Spleen (tissue), 7 donors: Measurements from ENCODE around the gene GRIP1.

Source experiments
- CTCF ChIP-seq, 11 experiments: fragments of 200-600 bp in 7 of 11; fragments of 450-650 bp in 4 of 11; sonication (generic) in 4 of 11; IDR thresholded peaks in 8 of 11; conservative IDR thresholded peaks in 3 of 11; 1 replicate in 7 of 11; 2 replicates in 4 of 11; pipeline versions ENCODE4 v1.4.0 to v1.8.0; 2016 to 2021; ENCODE audit warnings: antibody characterized with exemption in 11 of 11, inconsistent platforms in 4 of 11, mild to moderate bottlenecking in 1 of 11
- POLR2A ChIP-seq, 3 donors: fragments of 450-650 bp; IDR thresholded peaks; one replicate each; pipeline ENCODE4 v1.5.1; 2017; ENCODE audit warnings: antibody characterized with exemption in 3 of 3, mild to moderate bottlenecking in 1 of 3
- POLR2AphosphoS5 ChIP-seq, 3 donors: sonication (generic); formaldehyde crosslinking; IDR thresholded peaks; one replicate each; pipeline ENCODE4 v1.5.1; 2017; ENCODE audit warnings: antibody characterized with exemption in 3 of 3
- donor health status: DM: no; HTN: no; CAD: no; lungs with moderate emphysema.
- donor health status: DM: no; HTN: no; CAD: no.
- donor health status: DM: no; HTN: no; CAD: no.

- no peak for TF ChIP-seq CTCF (IDR thresholded peaks at IDR 0.05 in 8 of 11, conservative IDR thresholded peaks at IDR 0.05 in 3 of 11)
- TF ChIP-seq POLR2A (IDR thresholded peaks at IDR 0.05) = no peak
- TF ChIP-seq POLR2AphosphoS5 (IDR thresholded peaks at IDR 0.05) = no peak
Measured at GRCh38 chr12:66633676-66634075, 45.2 kb downstream of the GRIP1 start.
